ENCODE measurements around the gene BANF2.
"Not testable (repeated sequence)": the region's sequence is repeated elsewhere in the genome, so short reads cannot be mapped to it uniquely, and the experiment has no call there.

BANF2 gene
- total RNA-seq = 0 reads per million in 2 donors

DNA sequence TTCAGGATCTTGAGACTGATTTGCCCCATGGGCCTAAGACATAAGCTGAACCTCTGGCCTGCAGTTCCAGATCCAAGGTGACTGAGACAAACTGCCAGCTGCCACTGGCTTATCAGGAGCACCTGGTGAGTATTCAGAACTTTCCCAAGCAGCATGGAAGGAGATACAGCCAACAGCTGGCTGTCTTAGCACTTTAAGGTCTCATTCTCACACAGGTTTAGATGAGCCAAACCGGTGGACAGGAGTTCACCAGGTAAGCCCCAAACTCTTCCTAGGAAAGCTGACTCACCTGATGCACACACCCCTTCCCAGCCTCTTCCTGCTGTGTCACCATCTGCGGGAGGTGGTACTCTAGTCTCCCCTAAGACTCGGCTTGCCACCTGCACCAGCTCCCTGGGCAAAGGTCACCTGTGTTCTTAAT is at the start of gene BANF2:
Gene BANF2, plus strand, starts transcription at position 36 of the 421 bp plus-strand sequence. CDS start 25,060 bp downstream, outside the sequence.
- no peak for DNase-seq

DNA sequence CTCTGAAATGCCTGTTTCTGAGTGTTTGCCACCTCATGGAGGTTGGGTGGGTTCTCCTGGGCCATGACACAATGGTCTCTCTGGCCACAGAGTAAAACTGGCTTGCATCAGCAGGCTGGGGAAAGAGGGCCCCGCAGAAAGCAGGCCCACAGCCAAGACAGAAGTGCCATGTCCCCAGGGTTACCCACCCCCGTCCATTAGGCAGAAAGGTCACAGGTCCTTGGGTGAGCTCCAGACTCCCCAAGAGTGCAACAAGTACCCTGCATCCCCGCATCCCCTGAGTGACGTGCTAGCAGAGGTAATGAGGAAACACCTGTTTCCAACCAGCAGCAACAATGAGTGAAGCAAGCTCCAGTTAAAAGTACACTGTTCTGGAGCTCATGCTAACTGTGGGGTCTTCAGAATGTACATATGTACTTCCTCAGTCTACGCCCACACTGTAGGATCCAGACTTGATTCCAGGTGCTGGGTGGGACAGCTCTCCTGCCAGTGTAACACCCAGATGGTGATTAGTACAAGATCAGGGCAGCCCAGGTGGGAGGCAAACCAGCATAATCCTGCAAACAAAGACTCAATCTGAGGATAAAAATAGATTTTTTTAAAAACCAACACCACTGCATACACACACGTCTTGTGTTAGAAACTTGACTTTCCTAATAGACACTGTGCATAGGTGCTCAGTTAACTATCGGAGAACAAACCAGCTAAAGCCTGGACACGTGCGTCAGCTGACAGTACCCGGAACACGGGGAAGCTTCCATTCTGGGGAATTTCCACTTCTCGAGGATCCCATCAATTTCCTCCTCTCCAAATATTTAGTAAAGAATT is 49.3 kb upstream of the BANF2 start:
- DNase-seq = no peak

DNA sequence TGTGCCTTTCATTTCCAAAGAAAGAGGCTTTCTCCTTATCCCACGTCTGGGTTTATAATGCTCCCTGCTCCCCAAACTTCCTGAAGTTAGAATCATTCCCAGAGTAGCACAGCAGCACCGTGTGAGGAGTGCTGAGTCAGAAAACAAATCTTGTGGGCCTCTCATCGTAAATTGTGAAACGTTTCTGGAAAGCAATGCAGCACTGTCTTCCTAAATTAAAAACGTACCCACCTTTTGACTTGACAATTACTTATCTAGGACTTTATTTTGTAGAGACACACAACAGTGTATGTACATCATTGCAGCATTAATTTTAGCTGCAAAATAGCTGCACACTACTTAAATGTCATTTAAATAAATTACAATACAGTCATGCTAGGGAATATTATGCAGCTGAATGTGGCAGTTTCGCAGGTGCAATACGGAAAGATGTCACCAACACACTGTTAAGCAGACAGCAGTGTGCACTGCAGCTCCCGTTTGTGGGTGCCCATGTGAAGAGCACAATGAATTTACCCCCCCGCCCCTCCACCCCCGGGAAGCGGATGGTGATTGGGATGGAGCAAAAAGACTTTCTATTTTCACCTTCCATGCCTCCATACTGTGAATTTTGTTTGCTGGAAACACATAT is 48.5 kb upstream of the BANF2 start:
- DNase-seq = no peak

DNA sequence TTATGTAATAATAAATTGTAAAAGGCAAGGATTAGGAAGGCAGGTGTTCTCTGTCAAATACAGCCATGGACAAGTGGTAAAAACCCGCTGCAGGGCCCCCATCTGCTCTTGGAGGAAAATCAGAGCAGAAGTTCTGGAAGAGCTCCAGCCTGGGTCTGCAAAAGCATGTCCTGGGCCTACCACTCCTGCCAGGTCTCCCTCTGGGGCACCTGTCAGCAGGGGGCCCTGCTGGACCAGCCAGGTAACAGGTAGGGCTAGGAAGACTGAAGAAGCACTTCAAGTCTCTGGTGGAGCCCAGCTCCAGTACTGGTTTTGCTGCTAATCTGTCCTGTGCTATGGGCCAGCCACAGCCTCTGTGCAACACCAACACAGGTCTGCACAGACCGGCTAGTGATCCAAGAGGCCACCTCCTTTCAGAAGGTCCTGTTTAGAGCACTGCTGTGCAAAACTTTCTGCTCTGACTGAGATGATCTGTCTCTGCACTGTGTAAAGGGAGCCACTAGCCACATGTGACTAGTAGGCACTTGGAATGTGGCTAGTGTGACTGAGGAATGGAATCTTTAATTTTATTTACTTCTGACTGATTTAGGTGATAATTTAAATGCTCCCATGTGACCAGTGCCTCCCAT is 47.9 kb upstream of the BANF2 start:
- no peak for DNase-seq

DNA sequence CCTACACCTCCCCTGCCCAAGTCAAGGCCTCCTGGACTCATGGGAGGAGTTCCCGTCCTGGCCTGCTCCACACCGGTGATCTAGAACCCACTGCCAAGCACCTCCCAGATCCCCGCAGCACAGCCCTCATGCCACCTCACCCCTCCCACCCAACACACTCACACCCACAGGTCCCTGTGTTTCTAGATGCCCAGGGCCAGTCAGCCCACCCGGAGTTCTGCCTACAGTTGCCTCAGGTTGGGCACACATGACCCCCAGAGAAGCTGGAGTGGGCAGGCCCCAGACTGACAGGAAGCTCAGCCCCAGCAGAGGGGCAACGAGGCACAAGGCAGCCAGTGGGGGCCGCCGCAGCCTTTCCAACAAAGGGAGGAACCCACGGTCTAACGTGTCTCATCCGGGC is 47.4 kb upstream of the BANF2 start:
- DNase-seq = no peak

DNA sequence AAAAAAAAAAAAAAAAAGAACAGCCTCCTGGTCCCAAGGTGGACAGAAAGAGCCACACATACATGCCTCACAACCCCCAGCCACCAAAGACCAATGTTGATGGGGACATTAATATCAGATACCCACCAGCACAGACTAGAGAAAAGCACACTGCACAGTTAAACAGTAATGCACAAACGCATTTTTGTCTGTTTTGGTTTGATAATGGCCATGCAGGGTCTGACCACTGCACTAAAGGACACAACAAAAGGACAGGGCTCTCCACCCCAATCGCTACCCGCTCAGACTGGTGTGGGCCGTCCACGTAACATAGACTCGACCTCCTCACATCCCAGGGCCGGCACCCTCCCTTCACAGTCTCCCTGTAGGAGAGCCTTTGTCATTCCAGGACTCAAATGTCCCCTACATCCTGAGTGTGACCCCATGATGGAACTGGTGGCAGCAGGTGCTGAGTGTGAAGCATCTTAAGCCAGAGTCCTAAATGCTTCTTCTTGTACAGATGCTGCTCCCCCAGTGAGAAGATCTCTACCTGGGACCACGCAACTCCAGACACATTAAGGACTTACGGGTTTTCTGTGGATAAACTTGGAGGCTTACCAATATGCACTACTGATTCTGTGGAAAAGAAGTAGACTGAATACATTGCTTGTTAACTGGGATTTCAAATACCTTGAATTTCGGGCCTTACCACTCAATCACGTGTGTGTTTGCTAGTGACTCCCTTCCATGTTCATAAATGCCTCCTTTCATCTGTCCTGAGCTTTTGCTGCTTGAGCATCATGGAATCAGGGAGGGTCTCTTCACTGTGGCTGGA is 45.7 kb upstream of the BANF2 start:
- DNase-seq = no peak

DNA sequence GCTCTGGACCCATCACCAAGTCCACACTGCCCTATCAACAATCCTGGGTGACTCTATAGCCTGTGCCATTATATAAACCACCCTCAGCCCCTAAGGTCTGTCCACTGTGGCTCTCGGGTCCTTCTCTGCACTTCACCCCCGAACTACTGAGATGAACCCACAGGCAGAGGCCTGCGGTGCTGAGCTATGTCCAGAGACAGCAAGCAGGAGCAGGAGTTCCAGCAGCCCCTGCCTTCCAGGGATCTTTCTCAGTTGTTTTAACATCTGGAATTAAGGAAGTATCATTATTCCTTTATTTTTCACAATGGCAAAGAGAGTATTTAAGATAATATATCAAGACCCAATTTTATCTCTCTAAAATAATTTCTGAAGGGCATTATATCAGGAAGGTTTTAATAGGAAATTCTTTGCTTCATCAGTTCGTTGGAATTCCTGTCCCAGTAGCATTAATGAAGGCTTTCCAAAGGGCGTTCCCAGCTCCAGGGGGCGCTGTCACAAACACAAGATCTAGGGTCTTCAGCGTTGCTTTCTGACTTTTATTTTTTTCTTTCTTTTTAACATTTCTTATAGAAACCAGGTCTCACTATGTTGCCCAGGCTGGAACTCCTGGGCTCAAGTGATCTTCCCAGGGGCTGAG is 45.0 kb upstream of the BANF2 start:
- no peak for DNase-seq

DNA sequence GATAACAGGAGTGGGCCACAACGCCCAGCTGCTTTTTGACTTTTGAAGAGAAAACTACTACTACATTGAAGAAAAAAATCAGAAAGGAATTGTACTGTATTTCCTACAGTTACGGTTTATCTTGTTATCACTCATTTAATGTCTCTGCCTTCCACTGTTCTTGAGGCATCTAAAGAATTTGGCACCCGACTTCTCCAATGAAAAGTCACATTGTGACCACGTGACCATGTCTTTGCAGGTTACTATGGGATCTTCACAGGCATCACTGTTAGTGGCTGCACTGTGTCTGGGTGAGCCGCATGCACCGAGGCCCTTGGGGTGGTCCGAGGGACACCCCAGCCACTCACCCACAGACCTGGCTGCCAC is 44.5 kb upstream of the BANF2 start:
- no peak for DNase-seq

DNA sequence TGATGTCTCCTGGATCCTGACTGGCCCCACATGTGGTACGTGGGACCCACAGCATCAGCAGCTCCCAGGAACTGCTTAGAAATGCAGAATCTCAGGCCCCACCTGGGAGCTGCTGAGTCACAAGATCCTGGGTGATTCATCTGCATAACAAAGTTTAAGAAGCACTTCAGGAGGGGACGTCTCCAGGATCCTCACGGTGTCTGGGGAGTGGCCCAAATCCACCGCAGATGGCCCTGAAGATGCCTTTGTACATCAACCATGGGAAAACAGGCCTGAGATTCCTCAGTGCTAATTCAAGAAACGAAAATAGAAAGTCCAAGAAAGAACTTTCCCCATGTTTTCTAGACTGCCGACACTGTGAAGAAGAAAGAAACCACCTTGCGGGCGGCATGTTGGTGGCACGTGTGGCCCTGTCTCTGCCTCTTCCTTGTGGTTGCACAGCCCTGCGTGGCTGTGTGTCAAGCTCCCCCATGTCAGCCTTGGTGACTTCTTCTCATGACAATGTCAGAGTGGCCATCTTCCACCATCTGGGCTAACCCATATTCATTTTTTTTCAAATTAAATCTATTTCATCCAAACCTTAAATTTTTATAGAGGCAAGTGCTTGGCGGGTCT is 43.8 kb upstream of the BANF2 start:
- DNase-seq = no peak

DNA sequence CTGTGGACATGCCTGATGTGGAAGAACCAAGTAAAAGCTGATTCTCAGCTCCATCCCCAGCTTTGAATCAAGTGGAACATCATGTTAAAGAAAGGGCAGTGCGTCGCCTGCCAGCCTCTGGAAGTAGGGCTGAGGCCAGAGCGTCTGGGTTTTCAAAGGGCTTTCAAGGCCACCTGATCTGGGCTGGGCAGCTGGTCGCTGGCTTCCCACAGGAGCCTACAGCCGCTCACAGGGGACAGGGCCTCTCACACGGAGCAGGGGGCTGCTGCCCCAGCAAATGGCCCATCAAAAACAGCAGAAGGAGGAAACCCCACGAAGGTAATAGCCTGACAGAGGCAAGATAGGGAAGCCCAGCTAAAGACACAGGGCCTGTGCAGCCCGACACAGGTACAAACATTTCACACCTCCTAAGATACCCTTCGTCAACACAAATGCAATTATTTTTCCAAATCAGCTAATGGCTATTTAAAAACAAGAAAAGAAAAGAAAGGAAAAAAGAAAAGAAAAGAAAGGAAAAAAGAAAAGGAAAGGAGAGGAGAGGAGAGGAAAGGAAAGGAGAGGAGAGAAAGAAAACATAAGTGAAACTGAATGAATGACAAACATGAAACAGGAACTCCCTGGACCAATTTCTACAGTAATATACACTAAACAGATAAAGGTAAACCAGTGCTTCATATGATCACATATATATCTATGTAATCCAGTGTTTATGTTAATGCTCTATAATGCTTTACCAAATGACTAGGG is 42.5 kb upstream of the BANF2 start:
- no peak for DNase-seq

DNA sequence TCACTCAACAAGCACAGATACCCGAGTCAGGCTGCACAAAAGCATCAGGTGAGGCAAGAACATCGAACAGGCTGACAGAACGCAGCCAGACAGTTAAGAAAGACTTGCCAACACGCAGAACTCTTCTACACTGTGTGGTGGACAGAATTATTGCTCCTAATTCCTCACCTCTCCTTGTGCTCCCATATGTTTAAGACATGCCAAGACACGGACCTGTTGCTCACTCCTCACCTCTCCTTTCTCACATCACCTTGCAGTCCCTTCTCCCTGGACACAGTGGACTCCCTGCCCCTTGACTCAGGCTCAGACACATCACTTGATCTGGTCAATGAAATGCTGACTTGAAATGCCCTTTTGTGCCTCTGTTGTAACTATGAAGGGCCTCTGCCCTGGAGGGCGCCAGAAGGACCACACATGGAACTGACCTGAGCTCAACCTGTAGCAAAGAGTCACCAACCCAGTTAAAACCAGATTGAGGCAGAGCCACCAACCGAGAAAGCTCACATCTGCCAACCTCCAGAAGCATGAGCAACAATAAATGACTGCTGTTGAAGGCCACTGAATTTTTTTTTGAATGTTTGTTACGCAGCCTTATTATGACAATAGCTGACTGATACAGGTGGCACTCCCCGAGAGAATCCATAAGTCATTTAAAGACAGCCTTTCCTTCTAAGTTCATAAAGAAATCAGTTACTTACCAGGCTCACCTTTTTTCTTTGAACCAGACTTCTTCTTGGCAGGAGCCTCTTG is 41.7 kb upstream of the BANF2 start:
- no peak for DNase-seq

DNA sequence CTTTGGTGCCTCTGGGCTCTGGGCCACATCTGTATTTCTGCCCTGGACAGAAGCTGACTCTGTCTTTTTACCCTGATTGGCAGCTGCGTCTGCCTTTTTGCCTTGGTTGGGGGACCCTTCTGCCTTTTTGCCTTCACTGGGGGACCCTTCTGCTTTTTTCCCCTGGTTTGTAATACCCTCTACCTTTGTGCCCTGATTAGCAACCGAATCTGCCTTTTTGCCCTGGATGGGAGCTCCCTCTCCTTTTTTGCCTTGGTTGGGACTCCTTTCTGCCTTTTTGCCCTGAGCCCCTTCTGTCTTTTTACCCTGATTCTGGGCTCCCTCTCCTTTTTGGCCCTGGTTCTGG is 41.1 kb upstream of the BANF2 start:
- DNase-seq = no peak

DNA sequence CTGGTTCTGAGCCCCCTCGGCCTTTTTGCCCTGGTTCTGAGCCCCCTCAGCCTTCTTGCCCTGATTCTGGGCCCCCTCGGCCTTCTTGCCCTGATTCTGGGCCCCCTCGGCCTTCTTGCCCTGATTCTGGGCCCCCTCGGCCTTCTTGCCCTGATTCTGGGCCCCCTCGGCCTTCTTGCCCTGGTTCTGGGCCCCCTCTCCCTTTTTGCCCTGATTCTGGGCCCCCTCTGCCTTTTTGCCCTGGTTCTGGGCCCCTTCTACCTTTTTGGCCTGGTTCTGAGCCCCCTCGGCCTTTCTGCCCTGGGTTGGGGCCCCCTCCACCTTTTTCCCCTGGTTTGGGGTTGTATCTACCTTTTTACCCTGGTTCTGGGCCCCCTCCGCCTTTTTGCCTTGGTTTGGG is 40.4 kb upstream of the BANF2 start:
- not testable (repeated sequence) for DNase-seq

DNA sequence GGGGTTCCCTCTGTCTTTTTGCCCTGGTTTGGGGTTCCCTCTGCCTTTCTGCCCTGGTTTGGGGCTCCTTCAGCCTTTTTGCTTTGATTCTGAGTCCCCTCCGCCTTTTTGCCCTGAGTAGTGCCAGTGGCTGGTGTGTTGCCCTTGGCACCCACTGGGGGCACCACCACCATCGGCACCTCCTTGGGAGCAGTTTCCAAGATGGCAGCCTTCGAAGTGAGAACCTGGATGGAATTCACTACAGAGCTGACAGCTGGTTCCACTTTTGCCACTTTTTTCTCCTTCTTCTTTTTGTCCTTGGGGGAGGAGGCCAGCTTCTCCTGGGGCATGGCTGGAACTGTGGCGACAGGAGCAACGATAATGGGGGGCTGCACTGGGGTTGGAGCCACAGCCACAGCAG is 40.0 kb upstream of the BANF2 start:
- DNase-seq = no peak

DNA sequence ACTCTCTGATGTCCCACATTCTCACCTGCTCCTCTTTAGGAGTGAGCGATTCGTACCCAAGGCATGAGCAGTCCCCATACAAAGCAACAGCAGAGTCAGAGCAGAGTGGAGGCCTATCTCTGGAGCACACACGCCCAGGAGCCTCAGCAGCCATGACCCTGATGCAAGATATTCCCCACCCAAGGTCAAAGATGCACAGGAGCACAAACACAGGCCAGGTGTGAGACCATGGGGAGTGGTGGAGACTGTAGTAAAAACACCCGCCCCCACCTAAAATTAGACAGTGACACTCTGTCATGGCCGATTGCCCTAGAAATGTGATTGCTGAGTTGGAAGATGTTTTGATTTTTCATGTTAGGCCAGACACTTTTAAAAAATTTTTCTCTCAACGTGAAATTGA is 39.1 kb upstream of the BANF2 start:
- no peak for DNase-seq

DNA sequence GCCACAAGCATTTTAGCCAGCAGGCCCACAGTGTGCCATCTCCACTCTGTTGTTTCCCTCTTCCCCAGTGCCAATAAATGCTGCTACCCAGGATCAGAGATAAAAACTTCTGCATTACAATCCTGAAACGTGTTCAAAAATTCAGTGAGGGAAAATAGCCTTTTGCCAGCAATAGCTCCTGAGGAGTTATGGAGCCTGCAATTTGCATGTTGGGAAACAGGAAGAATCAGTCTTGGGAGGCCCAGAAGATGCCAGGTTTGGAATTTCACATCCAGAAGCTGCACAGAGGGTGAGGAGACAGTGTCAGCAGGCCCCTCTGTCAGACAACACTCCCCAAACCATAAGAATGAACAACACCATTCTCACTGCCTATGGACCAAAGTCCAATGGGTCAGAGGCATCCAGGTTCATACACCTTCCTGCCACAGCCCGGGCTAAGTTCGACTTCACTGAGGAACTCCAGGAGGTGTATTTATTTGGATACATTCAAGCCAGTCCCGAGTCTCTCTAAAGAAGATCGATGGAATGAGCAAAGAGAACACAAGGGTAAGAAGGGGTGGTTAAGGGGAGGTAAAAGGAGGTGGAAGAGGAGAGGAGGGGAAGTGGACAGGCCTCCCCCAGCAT is 38.5 kb upstream of the BANF2 start:
- DNase-seq = no peak

DNA sequence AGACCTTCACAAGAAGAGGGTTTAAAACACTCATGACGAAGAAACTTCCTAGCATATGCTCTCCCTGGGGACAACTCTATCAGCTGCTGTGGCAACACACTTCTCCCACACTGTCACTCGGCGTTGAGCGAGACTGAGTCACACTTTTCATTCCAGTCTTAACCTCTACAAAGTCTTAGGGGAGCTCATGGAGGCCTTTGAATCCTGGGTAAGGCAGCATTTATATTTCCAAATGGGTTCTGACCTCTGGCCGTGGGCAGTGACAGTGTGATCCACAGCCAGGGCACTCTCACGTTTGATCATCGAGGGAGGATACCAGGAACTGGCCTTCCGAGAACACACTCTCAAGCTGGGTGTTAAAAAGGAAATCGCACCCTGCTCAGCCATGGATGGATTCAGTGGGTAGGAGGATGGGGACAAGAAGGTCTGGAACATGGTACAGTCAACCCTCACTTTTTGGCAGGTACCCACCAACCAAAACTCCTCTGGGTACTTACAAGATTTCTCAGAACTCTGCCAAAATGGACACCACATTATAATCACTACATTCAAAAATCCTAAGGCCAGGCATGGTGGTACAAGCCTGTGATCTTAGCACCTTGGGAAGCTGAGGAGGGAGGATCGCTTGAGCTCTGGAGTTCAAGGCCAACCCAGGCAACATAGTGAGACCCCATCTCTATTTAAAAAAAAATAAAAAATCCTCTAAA is 37.3 kb upstream of the BANF2 start:
- no peak for DNase-seq

DNA sequence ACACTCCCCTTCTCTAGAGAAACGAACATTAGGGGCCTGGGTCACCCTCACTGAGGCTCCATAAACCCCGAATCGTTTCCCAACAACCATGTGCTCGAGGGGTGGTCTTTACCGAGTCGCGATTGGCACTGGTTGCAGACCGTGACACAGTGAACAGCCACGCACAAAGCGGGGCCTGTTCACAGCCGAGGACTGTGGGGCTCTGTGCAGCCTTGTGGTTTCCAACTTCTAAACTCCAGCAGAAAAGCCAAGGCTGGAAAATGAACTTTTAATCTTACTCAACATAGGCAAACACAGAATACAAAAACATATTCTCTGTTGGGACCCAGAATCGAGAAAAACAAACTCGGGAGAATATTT is 36.7 kb upstream of the BANF2 start:
- DNase-seq = no peak

DNA sequence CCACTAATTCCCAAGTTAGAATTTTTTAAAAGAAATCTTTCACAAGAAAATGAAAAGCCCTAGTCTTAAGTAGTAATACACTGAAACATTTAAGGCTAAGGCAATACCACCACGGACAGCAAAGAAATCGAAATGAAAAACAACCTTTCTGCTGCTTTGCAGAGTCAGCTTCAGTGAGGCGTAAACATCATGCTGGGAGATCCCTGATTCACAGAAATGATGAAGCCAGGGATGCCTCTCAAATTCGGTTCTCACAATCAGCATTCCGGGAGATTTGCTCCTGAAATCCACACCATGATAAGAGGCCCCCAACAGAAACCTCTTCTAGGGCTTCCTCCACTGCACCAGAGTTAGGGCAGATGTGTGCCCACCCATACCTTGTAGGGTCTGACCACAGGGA is 36.3 kb upstream of the BANF2 start:
- no peak for DNase-seq

All from T-helper 2 cell (primary cell).